Naive thymus-derived CD4-positive, alpha-beta T cell (primary cell): Measurements from ENCODE around the gene P3H1. TPM values are rescaled to one million over a fixed set of nuclear protein-coding genes. Genes with fewer than 3 reads are reported as not detected.
A peak's percentile ranks its signal among the peaks of the same experiment; 100 is the strongest.

Experiments used
- ATAC-seq: fragments of 150-1000 bp; cut with Tn5 transposase; 2 replicates; pipeline ENCODE4 v1.10.0; 2021; ENCODE audit warnings: mild to moderate bottlenecking, moderate library complexity
- CTCF ChIA-PET: fragments of 350-600 bp; sonication (Branson Sonifier 250); formaldehyde crosslinking; loops from one replicate; lab custom pipeline; 2021; ENCODE audit warnings: antibody characterized with exemption; lab: Charles Lee
- POLR2A ChIA-PET: fragments of 350-600 bp; sonication (Branson Sonifier 250); formaldehyde crosslinking; loops from one replicate; lab custom pipeline; 2021; ENCODE audit warnings: antibody characterized with exemption, inconsistent platforms; lab: Charles Lee
- DNase-seq, 9 donors: peaks; one replicate each; pipeline versions ENCODE4 v3.0.0 to v3.0.0-alpha.2; 2020 to 2022; ENCODE audit warnings: mixed read lengths in 1 of 9
- H3K27ac ChIP-seq: one replicate; pipeline ENCODE4 v1.7.0; 2013; ENCODE audit warnings: mild to moderate bottlenecking, low read depth, low read length, moderate library complexity
- H3K27me3 ChIP-seq, 2 donors: one replicate each; pipeline ENCODE4 v1.7.0; 2013; ENCODE audit warnings: low read length in 2 of 2, mild to moderate bottlenecking in 2 of 2, moderate library complexity in 2 of 2; ENCODE audit not compliant: control insufficient read depth in 2 of 2, insufficient read depth in 2 of 2
- H3K36me3 ChIP-seq, 3 experiments: 1 replicate in 2 of 3; 2 replicates in 1 of 3; pipeline ENCODE4 v1.7.0; 2013; ENCODE audit warnings: low read length in 3 of 3, mild to moderate bottlenecking in 3 of 3, moderate library complexity in 1 of 3; ENCODE audit not compliant: insufficient read depth in 3 of 3, control insufficient read depth in 2 of 3
- H3K4me1 ChIP-seq, 2 donors: one replicate each; pipeline ENCODE4 v1.7.0; 2013; ENCODE audit warnings: low read length in 2 of 2, mild to moderate bottlenecking in 2 of 2, moderate library complexity in 1 of 2; ENCODE audit not compliant: control insufficient read depth in 2 of 2, insufficient read depth in 2 of 2
- H3K4me3 ChIP-seq: 2 replicates; pipeline ENCODE4 v1.7.0; 2013; ENCODE audit warnings: mild to moderate bottlenecking, low read length
- H3K9me3 ChIP-seq, 3 experiments: 1 replicate in 2 of 3; 2 replicates in 1 of 3; pipeline ENCODE4 v1.7.0; 2013; ENCODE audit warnings: low read length in 3 of 3; ENCODE audit not compliant: control insufficient read depth in 2 of 3
- H3K27ac Mint-ChIP-seq, 9 donors: one replicate each; pipeline ENCODE4 v1.8.0; 2020 to 2022; ENCODE audit warnings: mixed read lengths in 9 of 9, mild to moderate bottlenecking in 8 of 9, moderate library complexity in 5 of 9, inconsistent platforms in 2 of 9
- H3K27me3 Mint-ChIP-seq, 5 donors: one replicate each; pipeline ENCODE4 v1.8.0; 2021 to 2022; ENCODE audit warnings: mixed read lengths in 5 of 5, mild to moderate bottlenecking in 1 of 5
- H3K36me3 Mint-ChIP-seq, 5 donors: one replicate each; pipeline ENCODE4 v1.8.0; 2020 to 2022; ENCODE audit warnings: mixed read lengths in 5 of 5, mild to moderate bottlenecking in 3 of 5, inconsistent platforms in 1 of 5
- H3K4me1 Mint-ChIP-seq, 7 donors: one replicate each; pipeline ENCODE4 v1.8.0; 2020 to 2022; ENCODE audit warnings: mixed read lengths in 7 of 7, mild to moderate bottlenecking in 3 of 7, inconsistent platforms in 1 of 7
- H3K4me3 Mint-ChIP-seq, 10 donors: one replicate each; pipeline ENCODE4 v1.8.0; 2020 to 2022; ENCODE audit warnings: mild to moderate bottlenecking in 10 of 10, mixed read lengths in 10 of 10, moderate library complexity in 6 of 10, inconsistent platforms in 2 of 10
- H3K9me3 Mint-ChIP-seq, 11 donors: one replicate each; pipeline ENCODE4 v1.8.0; 2020 to 2022; ENCODE audit warnings: mixed read lengths in 11 of 11, mild to moderate bottlenecking in 4 of 11, inconsistent platforms in 1 of 11, moderate library complexity in 1 of 11
- intact Hi-C, 2 donors: fragments of 100-400 bp; cut with micrococcal nuclease; formaldehyde crosslinking; loops; one replicate each; pipeline ENCODE4 v1.15.1; 2023
- polyA plus RNA-seq, 2 donors: library from polyadenylated mRNA; unstranded; fragments of 300-500 nt; fragmentation: Illumina TruSeq; gene quantifications; one replicate each; pipeline ENCODE4 v1.2.3, GENCODE V29; 2021
- total RNA-seq, 6 experiments: library from RNA in 5 of 6; stranded (reverse) in 5 of 6; gene quantifications; 1 replicate in 5 of 6; 2 replicates in 1 of 6; pipeline ENCODE4 v1.2.3 and lab custom pipeline; 2021 to 2026

Gene P3H1
- total and polyA plus RNA-seq, 7 experiments from 2014 or later: 7.7 to 61.8 (median 35.5) TPM

- Mint-ChIP-seq H3K27me3 (no peaks in the 10 kb centered on the region), H3K4me3 (no peak overlapping the region), H3K36me3 (peaks cover 28 to 58% (median 41%) of the 10 kb centered on the region in 5 donors), H3K9me3 (peaks cover 0 to 6% (median 0%) of the 10 kb centered on the region in 11 donors), H3K27ac (no peak overlapping the region), H3K4me1 (peaks cover 0 to 3% (median 0%) of the 10 kb centered on the region in 7 donors)
- intact Hi-C loops: no loop called here
- Histone ChIP-seq H3K9me3 (no peaks in the 10 kb centered on the region), H3K4me3 (no peak overlapping the region), H3K36me3 (peaks cover 0 to 81% (median 9%) of the 10 kb centered on the region in 3 experiments), H3K27me3 (no peaks in the 10 kb centered on the region), H3K27ac (no peak overlapping the region), H3K4me1 (no peaks in the 10 kb centered on the region)
- CTCF ChIA-PET: no interaction called here
- POLR2A ChIA-PET: no interaction called here
- ATAC-seq (no peak), DNase-seq (no peak)
These were observed 16.8 kb downstream of the P3H1 start for GRCh38 chr1:42750041-42750440.

GRCh38 chr1:42748461-42749410 is 18.1 kb downstream of the P3H1 start:
- Mint-ChIP-seq H3K27me3 (no peaks in the 10 kb centered on the region), H3K36me3 (peaks cover 19 to 48% (median 32%) of the 10 kb centered on the region in 5 donors), H3K4me1 (peaks cover 0 to 3% (median 0%) of the 10 kb centered on the region in 7 donors), H3K4me3 (no peak overlapping the region), H3K9me3 (peaks cover 0 to 6% (median 0%) of the 10 kb centered on the region in 11 donors), H3K27ac (peak overlapping the region in 2 of 9 donors; percentile 11 to 53)
- Histone ChIP-seq H3K9me3 (no peaks in the 10 kb centered on the region), H3K36me3 (peaks cover 0 to 68% (median 9%) of the 10 kb centered on the region in 3 experiments), H3K4me3 (no peak overlapping the region), H3K27ac (no peak overlapping the region), H3K4me1 (no peaks in the 10 kb centered on the region), H3K27me3 (no peaks in the 10 kb centered on the region)
- intact Hi-C loops: loop anchor here (10.0 kb wide), 2 partner anchors 404 to 574 kb away; no protein-coding TSS in a partner anchor
- no peak for ATAC-seq
- POLR2A ChIA-PET: no interaction called here
- CTCF ChIA-PET: interaction anchor here (0.8 kb wide), 1 partner anchor 324 kb away, joined by 3 read pairs; no protein-coding TSS in a partner anchor
- DNase-seq: no peak

GRCh38 chr1:42748021-42748420 is 18.8 kb downstream of the P3H1 start:
- CTCF ChIA-PET: interaction anchor here (1.2 to 3.1 kb wide), 4 partner anchors 19 to 601 kb away, joined by 3 to 18 read pairs (median 4); partner anchors contain the start of genes C1orf50 and P3H1
- H3K4me1 ChIP-seq: no peaks in the 10 kb centered on the region
- Mint-ChIP-seq H3K27me3 (no peaks in the 10 kb centered on the region), H3K36me3 (peaks cover 16 to 43% (median 27%) of the 10 kb centered on the region in 5 donors), H3K4me3 (no peak overlapping the region), H3K27ac (no peak overlapping the region), H3K4me1 (peaks cover 0 to 3% (median 0%) of the 10 kb centered on the region in 7 donors), H3K9me3 (peaks cover 0 to 6% (median 0%) of the 10 kb centered on the region in 11 donors)
- H3K9me3 ChIP-seq: no peaks in the 10 kb centered on the region
- POLR2A ChIA-PET: no interaction called here
- no peak for ATAC-seq
- intact Hi-C loops: loop anchor here (10.0 kb wide), 2 partner anchors 403 to 573 kb away; no protein-coding TSS in a partner anchor
- peaks cover 0 to 62% (median 9%) of the 10 kb centered on the region in 3 experiments for H3K36me3 ChIP-seq
- no peak overlapping the region for H3K4me3 ChIP-seq
- no peak for DNase-seq
- H3K27me3 ChIP-seq: no peaks in the 10 kb centered on the region
- no peak overlapping the region for H3K27ac ChIP-seq

GRCh38 chr1:42747125-42747524 is 19.7 kb downstream of the P3H1 start:
- DNase-seq (peak in 6 of 9 donors; percentile 19 to 56 (median 38)), ATAC-seq (peak; percentile 73)
- Histone ChIP-seq H3K4me3 (no peak overlapping the region), H3K27me3 (no peaks in the 10 kb centered on the region), H3K9me3 (no peaks in the 10 kb centered on the region), H3K27ac (no peak overlapping the region), H3K4me1 (no peaks in the 10 kb centered on the region), H3K36me3 (peaks cover 0 to 53% (median 9%) of the 10 kb centered on the region in 3 experiments)
- H3K4me3 Mint-ChIP-seq: no peak overlapping the region
- H3K9me3 Mint-ChIP-seq: peaks cover 0 to 6% (median 0%) of the 10 kb centered on the region in 11 donors
- H3K27me3 Mint-ChIP-seq: no peaks in the 10 kb centered on the region
- ChIA-PET POLR2A (no interaction called here), CTCF (interaction anchor here (0.8 to 3.1 kb wide), 9 partner anchors 12 to 600 kb away, joined by 3 to 18 read pairs (median 4); partner anchors contain the start of genes C1orf50, CCDC30 and P3H1)
- peak overlapping the region in 1 of 9 donors; percentile 28 for H3K27ac Mint-ChIP-seq
- peaks cover 0 to 3% (median 0%) of the 10 kb centered on the region in 7 donors for H3K4me1 Mint-ChIP-seq
- intact Hi-C loops: loop anchor here (1.0 to 10.0 kb wide), 4 partner anchors 169 to 572 kb away; no protein-coding TSS in a partner anchor
- H3K36me3 Mint-ChIP-seq: peaks cover 15 to 34% (median 21%) of the 10 kb centered on the region in 5 donors

GRCh38 chr1:42746436-42747105 is 20.3 kb downstream of the P3H1 start:
- peak overlapping the region in 3 of 9 donors; percentile 12 to 55 (median 28) for H3K27ac Mint-ChIP-seq
- POLR2A ChIA-PET: no interaction called here

GRCh38 chr1:42745851-42746250 is 21.0 kb downstream of the P3H1 start:
- Histone ChIP-seq H3K27me3 (no peaks in the 10 kb centered on the region), H3K4me3 (no peak overlapping the region), H3K4me1 (no peaks in the 10 kb centered on the region), H3K27ac (no peak overlapping the region), H3K9me3 (no peaks in the 10 kb centered on the region), H3K36me3 (peaks cover 0 to 46% (median 4%) of the 10 kb centered on the region in 3 experiments)
- POLR2A ChIA-PET: no interaction called here
- intact Hi-C loops: loop anchor here (10.0 kb wide), 2 partner anchors 401 to 571 kb away; no protein-coding TSS in a partner anchor
- DNase-seq (no peak), ATAC-seq (no peak)
- CTCF ChIA-PET: interaction anchor here (0.6 to 3.1 kb wide), 7 partner anchors 14 to 1118 kb away, joined by 3 to 18 read pairs (median 4); no protein-coding TSS in a partner anchor
- no peaks in the 10 kb centered on the region for H3K27me3 Mint-ChIP-seq
- peak overlapping the region in 1 of 9 donors; percentile 12 for H3K27ac Mint-ChIP-seq
- H3K9me3 Mint-ChIP-seq: peaks cover 0 to 3% (median 0%) of the 10 kb centered on the region in 11 donors
- no peak overlapping the region for H3K4me3 Mint-ChIP-seq
- peaks cover 8 to 26% (median 13%) of the 10 kb centered on the region in 5 donors for H3K36me3 Mint-ChIP-seq
- peaks cover 0 to 3% (median 0%) of the 10 kb centered on the region in 7 donors for H3K4me1 Mint-ChIP-seq

More at GRCh38 chr1:42746436-42747105, 20.3 kb downstream of the P3H1 start:
- Histone ChIP-seq H3K27ac (no peak overlapping the region), H3K4me3 (no peak overlapping the region), H3K27me3 (no peaks in the 10 kb centered on the region), H3K4me1 (no peaks in the 10 kb centered on the region), H3K36me3 (peaks cover 0 to 47% (median 4%) of the 10 kb centered on the region in 3 experiments), H3K9me3 (no peaks in the 10 kb centered on the region)
- no peaks in the 10 kb centered on the region for H3K27me3 Mint-ChIP-seq
- no peak overlapping the region for H3K4me3 Mint-ChIP-seq
- DNase-seq (no peak), ATAC-seq (no peak)
- H3K36me3 Mint-ChIP-seq: peaks cover 9 to 28% (median 15%) of the 10 kb centered on the region in 5 donors
- H3K9me3 Mint-ChIP-seq: peaks cover 0 to 3% (median 0%) of the 10 kb centered on the region in 11 donors
- intact Hi-C loops: loop anchor here (1.0 to 10.0 kb wide), 4 partner anchors 168 to 572 kb away; no protein-coding TSS in a partner anchor
- CTCF ChIA-PET: interaction anchor here (0.8 to 3.1 kb wide), 9 partner anchors 12 to 599 kb away, joined by 3 to 18 read pairs (median 4); partner anchors contain the start of genes C1orf50, CCDC30 and P3H1
- peaks cover 0 to 3% (median 0%) of the 10 kb centered on the region in 7 donors for H3K4me1 Mint-ChIP-seq
